ENCODE data around the gene IL12A.

The IL12A gene

DNA sequence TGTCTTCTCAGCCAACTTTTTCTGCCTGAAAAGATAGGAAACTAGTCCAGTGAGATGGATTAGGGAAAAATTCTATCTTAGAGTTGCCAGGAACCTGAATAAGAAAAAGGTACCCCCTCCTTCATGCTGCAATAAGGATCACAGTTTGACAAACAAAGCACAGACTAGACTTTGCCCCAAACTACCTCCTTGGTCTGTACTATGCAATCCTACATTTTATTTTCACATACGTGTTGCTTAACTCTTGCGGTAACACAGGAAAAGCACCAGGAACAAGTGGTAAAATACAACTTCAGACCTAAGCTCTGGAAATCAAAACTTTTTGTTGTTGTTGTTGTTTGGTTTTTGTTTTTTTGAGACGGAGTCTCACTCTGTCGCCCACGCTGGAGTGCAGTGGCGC lies 11.3 kb upstream of the IL12A start:
- no peak overlapping the region for H2AFZ ChIP-seq (ENCODE audit: low read depth)

DNA sequence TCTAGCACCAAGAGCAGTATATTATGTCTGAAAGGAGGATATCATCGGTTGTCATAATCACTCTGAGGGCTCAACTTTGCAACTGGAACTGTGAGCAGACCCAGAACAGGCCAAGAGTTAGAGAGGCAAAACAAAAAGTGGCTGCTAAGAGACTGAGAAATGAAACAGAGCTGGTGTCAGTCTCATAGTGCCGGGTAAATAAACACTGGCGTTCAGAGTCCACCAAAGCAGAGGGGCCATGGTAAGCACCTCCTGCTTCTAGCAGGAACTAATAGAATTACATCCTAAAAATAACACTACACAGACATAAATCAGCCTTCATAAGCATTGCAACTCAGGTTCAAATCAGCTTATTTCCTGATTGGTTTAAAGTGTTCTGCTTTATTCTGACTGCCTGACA lies 10.3 kb upstream of the IL12A start:
- Histone ChIP-seq H3K9ac (no peak overlapping the region), H3K27me3 (ENCODE audit: insufficient read depth, low read depth) (no peaks in the 10 kb centered on the region), H3K4me2 (no peak overlapping the region), H2AFZ (ENCODE audit: low read depth) (no peak overlapping the region), H4K20me1 (ENCODE audit: insufficient read depth) (no peaks in the 10 kb centered on the region), H3K79me2 (ENCODE audit: insufficient read depth, low read depth) (no peaks in the 10 kb centered on the region), H3K4me3 (IDR thresholded peaks at IDR 0.05; ENCODE audit: insufficient read depth, low read depth, low read length) (no peak overlapping the region), H3K27ac (no peak overlapping the region), H3K36me3 (ENCODE audit: insufficient read depth) (no peaks in the 10 kb centered on the region), H3K4me1 (ENCODE audit: low read depth, poor library complexity, severe bottlenecking) (no peaks in the 10 kb centered on the region)
- TF ChIP-seq, protein P1, sequence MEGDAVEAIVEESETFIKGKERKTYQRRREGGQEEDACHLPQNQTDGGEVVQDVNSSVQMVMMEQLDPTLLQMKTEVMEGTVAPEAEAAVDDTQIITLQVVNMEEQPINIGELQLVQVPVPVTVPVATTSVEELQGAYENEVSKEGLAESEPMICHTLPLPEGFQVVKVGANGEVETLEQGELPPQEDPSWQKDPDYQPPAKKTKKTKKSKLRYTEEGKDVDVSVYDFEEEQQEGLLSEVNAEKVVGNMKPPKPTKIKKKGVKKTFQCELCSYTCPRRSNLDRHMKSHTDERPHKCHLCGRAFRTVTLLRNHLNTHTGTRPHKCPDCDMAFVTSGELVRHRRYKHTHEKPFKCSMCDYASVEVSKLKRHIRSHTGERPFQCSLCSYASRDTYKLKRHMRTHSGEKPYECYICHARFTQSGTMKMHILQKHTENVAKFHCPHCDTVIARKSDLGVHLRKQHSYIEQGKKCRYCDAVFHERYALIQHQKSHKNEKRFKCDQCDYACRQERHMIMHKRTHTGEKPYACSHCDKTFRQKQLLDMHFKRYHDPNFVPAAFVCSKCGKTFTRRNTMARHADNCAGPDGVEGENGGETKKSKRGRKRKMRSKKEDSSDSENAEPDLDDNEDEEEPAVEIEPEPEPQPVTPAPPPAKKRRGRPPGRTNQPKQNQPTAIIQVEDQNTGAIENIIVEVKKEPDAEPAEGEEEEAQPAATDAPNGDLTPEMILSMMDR (conservative IDR thresholded peaks at IDR 0.05; ENCODE audit: low read depth, low read length): no peak

More for the DNA sequence above, 11.3 kb upstream of the IL12A start:
- Histone ChIP-seq H3K4me1 (ENCODE audit: low read depth, poor library complexity, severe bottlenecking) (no peaks in the 10 kb centered on the region), H3K27ac (no peak overlapping the region), H4K20me1 (ENCODE audit: insufficient read depth) (no peaks in the 10 kb centered on the region), H3K9ac (no peak overlapping the region), H3K4me2 (no peak overlapping the region), H3K4me3 (IDR thresholded peaks at IDR 0.05; ENCODE audit: insufficient read depth, low read depth, low read length) (no peak overlapping the region), H3K27me3 (ENCODE audit: insufficient read depth, low read depth) (no peaks in the 10 kb centered on the region), H3K36me3 (ENCODE audit: insufficient read depth) (no peaks in the 10 kb centered on the region), H3K79me2 (ENCODE audit: insufficient read depth, low read depth) (no peaks in the 10 kb centered on the region)
- TF ChIP-seq, protein P1 (conservative IDR thresholded peaks at IDR 0.05; ENCODE audit: low read depth, low read length): no peak

DNA sequence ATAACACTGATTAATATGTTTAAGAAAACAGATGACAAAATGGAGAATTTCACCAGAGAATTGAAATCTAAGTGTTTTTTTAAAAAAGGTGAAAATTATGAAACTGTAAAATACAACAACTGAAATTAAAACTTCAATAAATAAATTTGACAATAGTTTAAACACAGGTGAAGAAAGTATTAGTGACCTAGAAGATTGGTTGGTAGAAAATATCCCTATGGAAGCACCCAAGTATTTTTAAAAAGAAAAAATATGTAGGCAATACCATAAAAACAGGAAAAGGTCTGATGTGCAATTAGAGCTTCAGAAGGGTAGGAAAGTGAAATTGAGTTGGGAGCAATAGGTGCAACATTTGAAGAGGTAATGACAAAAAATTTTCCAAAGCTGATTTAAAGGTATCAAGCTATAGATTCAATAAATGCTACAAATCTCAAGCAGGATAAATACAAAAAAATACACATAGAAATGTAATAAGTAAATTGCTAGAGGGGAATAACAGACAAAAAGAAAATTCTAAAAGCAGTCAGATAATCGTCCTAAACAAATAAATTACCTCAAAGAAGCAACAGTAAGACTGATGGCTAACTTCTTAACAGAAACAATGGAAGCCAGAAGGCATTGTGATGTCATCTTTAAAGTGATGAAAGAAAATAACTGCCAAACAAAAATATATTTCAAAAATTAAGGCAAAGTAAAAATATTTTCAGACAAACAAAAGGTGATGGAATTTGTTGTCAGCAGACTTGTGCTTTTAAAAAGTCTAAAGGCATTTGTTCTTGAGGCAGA lies 9.5 kb upstream of the IL12A start:
- Histone ChIP-seq H3K4me3 (IDR thresholded peaks at IDR 0.05; ENCODE audit: insufficient read depth, low read depth, low read length) (no peak overlapping the region), H3K36me3 (ENCODE audit: insufficient read depth) (no peaks in the 10 kb centered on the region), H4K20me1 (ENCODE audit: insufficient read depth) (no peaks in the 10 kb centered on the region), H3K79me2 (ENCODE audit: insufficient read depth, low read depth) (no peaks in the 10 kb centered on the region), H2AFZ (ENCODE audit: low read depth) (no peak overlapping the region), H3K9ac (no peak overlapping the region), H3K27ac (no peak overlapping the region), H3K27me3 (ENCODE audit: insufficient read depth, low read depth) (no peaks in the 10 kb centered on the region), H3K4me2 (no peak overlapping the region), H3K4me1 (ENCODE audit: low read depth, poor library complexity, severe bottlenecking) (no peaks in the 10 kb centered on the region)
- TF ChIP-seq, protein P1 (conservative IDR thresholded peaks at IDR 0.05; ENCODE audit: low read depth, low read length): no peak

DNA sequence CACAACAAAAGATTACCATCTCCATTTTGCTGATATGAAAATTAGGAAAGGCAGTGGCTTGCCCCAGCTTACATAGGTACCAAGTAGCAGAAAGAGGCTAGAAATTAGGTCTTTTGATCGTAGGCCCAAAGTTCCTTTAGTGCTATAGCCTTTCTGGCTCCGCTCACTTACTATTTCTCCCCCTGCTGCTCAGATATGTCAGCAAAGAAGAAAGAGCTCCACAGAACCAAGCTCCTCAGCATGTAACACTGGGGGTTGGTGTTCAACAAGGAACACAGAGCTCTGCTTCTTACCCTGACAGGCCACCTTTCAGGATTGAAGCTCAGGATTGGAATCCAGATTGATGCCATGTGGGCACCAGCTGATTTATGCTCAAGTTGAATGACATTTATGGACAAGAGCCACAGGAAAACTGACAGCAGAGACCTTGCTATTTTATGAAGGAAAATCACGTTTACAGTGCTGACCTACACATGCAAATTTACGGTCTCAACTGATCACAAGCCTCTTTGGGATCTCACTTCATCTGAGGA lies 6.1 kb upstream of the IL12A start:
- TF ChIP-seq, protein P1 (conservative IDR thresholded peaks at IDR 0.05; ENCODE audit: low read depth, low read length): no peak
- no peak overlapping the region for H3K27ac ChIP-seq
- H3K4me2 ChIP-seq: no peak overlapping the region
- H3K27me3 ChIP-seq (ENCODE audit: insufficient read depth, low read depth): no peaks in the 10 kb centered on the region
- no peaks in the 10 kb centered on the region for H3K36me3 ChIP-seq (ENCODE audit: insufficient read depth)
- H4K20me1 ChIP-seq (ENCODE audit: insufficient read depth): no peaks in the 10 kb centered on the region
- H3K9ac ChIP-seq: no peak overlapping the region
- H2AFZ ChIP-seq (ENCODE audit: low read depth): no peak overlapping the region
- H3K79me2 ChIP-seq (ENCODE audit: insufficient read depth, low read depth): no peaks in the 10 kb centered on the region
- no peaks in the 10 kb centered on the region for H3K4me1 ChIP-seq (ENCODE audit: low read depth, poor library complexity, severe bottlenecking)
- H3K4me3 ChIP-seq (IDR thresholded peaks at IDR 0.05; ENCODE audit: insufficient read depth, low read depth, low read length): no peak overlapping the region

All from KMS-11 (cell line).